ENCODE data around the gene IGFBP4. TPM values are rescaled to one million over a fixed set of nuclear protein-coding genes. Genes with fewer than 3 reads are reported as not detected.

The IGFBP4 gene
- total RNA-seq, 4 donors from 2014 or later: 234 to 334 (median 274) TPM

DNA sequence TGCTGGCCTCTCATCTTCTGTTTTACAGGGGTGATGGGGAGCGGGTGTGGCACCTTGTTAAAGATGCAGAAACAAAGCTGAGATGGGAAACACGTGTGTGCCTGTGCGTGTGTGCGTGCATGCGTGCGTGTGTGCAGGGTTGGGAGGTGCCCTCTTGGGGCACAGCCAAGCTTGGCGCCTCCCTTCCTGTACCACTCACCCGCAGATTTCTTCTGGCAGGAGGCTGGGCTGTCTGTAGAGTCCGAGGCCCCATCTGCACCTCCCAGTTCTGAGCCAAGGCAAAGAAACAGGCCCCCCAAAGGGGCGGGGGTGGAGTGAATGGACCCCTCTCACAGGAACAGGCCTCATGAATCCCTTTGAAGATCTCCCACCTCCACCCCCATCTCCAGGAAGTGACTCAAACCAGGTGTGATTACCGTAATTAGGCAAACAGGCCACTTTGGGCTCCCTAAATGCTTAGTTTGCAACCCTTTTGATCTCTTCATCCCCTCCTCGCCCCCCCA, 37.3 kb downstream of the IGFBP4 start:
- H3K4me3 ChIP-seq (replicated peaks in 1 of 3): no peak overlapping the region
- intact Hi-C loops (cut with DNase I): no loop called here
- TF ChIP-seq, protein P1, sequence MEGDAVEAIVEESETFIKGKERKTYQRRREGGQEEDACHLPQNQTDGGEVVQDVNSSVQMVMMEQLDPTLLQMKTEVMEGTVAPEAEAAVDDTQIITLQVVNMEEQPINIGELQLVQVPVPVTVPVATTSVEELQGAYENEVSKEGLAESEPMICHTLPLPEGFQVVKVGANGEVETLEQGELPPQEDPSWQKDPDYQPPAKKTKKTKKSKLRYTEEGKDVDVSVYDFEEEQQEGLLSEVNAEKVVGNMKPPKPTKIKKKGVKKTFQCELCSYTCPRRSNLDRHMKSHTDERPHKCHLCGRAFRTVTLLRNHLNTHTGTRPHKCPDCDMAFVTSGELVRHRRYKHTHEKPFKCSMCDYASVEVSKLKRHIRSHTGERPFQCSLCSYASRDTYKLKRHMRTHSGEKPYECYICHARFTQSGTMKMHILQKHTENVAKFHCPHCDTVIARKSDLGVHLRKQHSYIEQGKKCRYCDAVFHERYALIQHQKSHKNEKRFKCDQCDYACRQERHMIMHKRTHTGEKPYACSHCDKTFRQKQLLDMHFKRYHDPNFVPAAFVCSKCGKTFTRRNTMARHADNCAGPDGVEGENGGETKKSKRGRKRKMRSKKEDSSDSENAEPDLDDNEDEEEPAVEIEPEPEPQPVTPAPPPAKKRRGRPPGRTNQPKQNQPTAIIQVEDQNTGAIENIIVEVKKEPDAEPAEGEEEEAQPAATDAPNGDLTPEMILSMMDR (IDR thresholded peaks at IDR 0.05): no peak
- TF ChIP-seq POLR2A (IDR thresholded peaks at IDR 0.05): no peak
- no peaks in the 10 kb centered on the region for H3K9me3 ChIP-seq
- peaks cover 4 to 24% of the 10 kb centered on the region in 2 donors for H3K4me1 ChIP-seq
- H3K27me3 ChIP-seq: no peaks in the 10 kb centered on the region
- 70 to 72% methylated on average over 12 of the region's 12 CpGs for WGBS, 2 donors
- H3K36me3 ChIP-seq: no peaks in the 10 kb centered on the region
- no peak for DNase-seq
- no peak overlapping the region for H3K27ac ChIP-seq

DNA sequence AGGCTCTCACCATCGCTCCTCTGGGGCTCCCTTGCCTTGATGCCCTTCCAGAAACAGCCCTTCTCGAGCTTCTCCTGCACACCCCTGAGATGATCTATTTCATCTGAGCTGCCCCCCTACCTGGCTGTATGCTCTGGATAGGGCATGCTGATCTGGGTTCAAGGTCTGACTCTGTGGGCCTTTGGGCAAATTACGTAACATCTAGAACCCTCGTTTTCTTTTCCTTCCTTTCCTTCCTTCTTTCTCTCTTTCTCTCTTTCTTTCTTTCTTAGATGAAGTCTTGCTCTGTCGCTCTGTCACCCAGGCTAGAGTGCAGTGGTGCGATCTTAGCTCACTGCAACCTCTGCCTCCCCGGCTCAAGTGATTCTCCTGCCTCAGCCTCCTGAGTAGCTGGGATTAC, 37.9 kb downstream of the IGFBP4 start:
- WGBS, 2 donors: 85 to 93% methylated on average over 7 of the region's 7 CpGs
- DNase-seq: no peak
- Histone ChIP-seq H3K9me3 (no peaks in the 10 kb centered on the region), H3K36me3 (no peaks in the 10 kb centered on the region), H3K27ac (no peak overlapping the region), H3K4me3 (replicated peaks in 1 of 3) (no peak overlapping the region), H3K4me1 (peaks cover 0 to 24% of the 10 kb centered on the region in 2 donors), H3K27me3 (no peaks in the 10 kb centered on the region)
- TF ChIP-seq POLR2A (IDR thresholded peaks at IDR 0.05): no peak
- TF ChIP-seq, protein P1 (IDR thresholded peaks at IDR 0.05): no peak
- intact Hi-C loops (cut with DNase I): no loop called here

DNA sequence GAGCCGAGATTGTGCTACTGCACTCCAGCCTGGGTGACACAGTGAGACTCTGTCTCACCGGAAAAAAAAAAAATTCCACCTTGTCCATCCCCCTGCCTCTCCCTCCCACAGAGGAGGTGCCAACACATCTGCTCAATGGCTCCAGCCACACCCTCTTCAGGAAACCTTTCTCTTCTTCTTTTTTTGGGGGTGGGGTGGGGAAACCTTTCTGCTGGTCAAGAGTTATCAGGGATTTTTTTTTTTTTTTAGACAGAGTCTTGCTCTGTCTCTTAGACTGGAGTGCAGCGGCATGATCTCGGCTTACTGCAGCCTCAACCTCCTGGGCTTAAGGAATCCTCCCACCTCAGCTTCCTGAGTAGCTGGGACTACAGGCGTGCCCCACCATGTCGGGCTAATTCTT, 39.5 kb downstream of the IGFBP4 start:
- intact Hi-C loops (cut with DNase I): no loop called here
- H3K4me1 ChIP-seq: peaks cover 0 to 32% of the 10 kb centered on the region in 2 donors
- H3K27me3 ChIP-seq: no peaks in the 10 kb centered on the region
- H3K36me3 ChIP-seq: peaks cover 0 to under 1% of the 10 kb centered on the region in 2 donors
- no peak for DNase-seq
- TF ChIP-seq, protein P1 (IDR thresholded peaks at IDR 0.05): no peak
- no peak for TF ChIP-seq POLR2A (IDR thresholded peaks at IDR 0.05)
- H3K27ac ChIP-seq: no peak overlapping the region
- H3K9me3 ChIP-seq: no peaks in the 10 kb centered on the region
- 92 to 95% methylated on average over 6 of the region's 6 CpGs for WGBS, 2 donors
- no peak overlapping the region for H3K4me3 ChIP-seq (replicated peaks in 1 of 3)

DNA sequence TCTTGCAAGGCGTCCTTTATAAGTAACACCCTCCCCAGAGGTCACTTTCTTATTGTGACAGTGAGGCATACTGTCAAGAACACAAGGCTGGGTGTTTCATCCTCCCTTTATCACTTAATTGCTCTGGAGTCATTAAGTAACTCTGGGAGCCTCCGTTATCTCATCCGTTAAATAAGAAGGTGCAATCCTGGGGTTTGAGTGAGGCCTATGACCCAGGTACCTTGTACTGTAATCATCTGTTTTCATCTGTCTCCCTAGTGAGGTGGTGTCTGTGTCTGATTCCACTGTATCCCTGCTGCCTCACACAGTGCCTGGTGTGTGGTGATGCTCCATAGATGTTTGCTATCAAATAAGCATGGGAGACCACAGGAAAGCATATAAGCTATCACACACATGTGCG, 40.4 kb downstream of the IGFBP4 start:
- Histone ChIP-seq H3K27ac (no peak overlapping the region), H3K4me1 (peaks cover 0 to 32% of the 10 kb centered on the region in 2 donors), H3K27me3 (no peaks in the 10 kb centered on the region), H3K4me3 (replicated peaks in 1 of 3) (no peak overlapping the region), H3K9me3 (no peaks in the 10 kb centered on the region), H3K36me3 (peaks cover 0 to 3% of the 10 kb centered on the region in 2 donors)
- TF ChIP-seq, protein P1 (IDR thresholded peaks at IDR 0.05): no peak
- no peak for TF ChIP-seq POLR2A (IDR thresholded peaks at IDR 0.05)
- intact Hi-C loops (cut with DNase I): no loop called here
- WGBS, 2 donors: 92 to 98% methylated on average over 4 of the region's 4 CpGs
- DNase-seq: no peak

DNA sequence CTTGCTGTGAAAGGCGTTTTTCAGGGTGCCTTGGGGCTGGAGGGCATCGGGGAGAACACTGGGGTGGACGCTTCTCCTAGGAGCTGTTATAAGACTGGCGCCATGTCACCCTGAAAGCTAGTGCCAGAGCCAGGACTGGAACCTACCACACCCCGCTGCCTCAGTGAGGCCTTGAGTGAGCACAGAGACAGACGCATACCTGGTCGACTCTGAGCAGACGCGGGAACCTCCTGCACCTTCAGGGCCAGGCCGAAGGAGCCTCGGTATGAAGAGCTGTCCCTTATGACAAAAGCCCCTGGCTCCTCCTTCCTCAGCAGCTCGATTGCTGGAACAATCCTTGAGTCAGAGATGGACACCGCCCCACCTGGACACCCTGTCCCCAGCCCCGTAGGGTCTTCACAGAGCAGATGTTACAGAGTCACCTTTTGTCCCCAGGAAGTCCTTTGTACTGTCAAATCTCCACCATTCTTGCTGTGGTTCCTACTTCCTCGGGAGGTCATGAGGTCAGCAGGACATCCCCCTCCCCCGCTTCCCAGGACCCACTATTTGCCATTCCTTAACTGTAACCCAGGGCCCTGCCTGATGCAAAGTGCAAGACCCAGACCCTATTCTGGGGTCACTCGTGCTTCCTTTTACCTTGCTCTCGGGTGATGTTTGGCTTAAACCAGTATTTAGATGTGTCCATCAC, 41.2 kb downstream of the IGFBP4 start:
- Histone ChIP-seq H3K4me1 (peaks cover 5 to 38% of the 10 kb centered on the region in 2 donors), H3K27ac (no peak overlapping the region), H3K36me3 (peaks cover 0 to 3% of the 10 kb centered on the region in 2 donors), H3K4me3 (replicated peaks in 1 of 3) (no peak overlapping the region), H3K9me3 (no peaks in the 10 kb centered on the region), H3K27me3 (no peaks in the 10 kb centered on the region)
- TF ChIP-seq POLR2A (IDR thresholded peaks at IDR 0.05): no peak
- TF ChIP-seq, protein P1 (IDR thresholded peaks at IDR 0.05): no peak
- intact Hi-C loops (cut with DNase I): no loop called here
- 85 to 87% methylated on average over 12 to 16 of the region's 18 CpGs for WGBS, 2 donors
- DNase-seq: no peak

Data from thyroid gland (tissue), 4 donors.